Esophagus squamous epithelium (tissue), 5 donors: ENCODE measurements around the gene NKAIN4. TPM values are rescaled to one million over a fixed set of nuclear protein-coding genes. Genes with fewer than 3 reads are reported as not detected.

Source experiments
- DNase-seq: peaks from one replicate; lab custom pipeline; 2025; lab: John Stamatoyannopoulos, UW
- H3K27ac ChIP-seq, 4 donors: fragments of 200-600 bp; sonication (generic); one replicate each; pipeline ENCODE4 v1.5.1; 2016 to 2019; ENCODE audit warnings: mild to moderate bottlenecking in 1 of 4
- H3K27me3 ChIP-seq, 4 donors: fragments of 200-600 bp; sonication (generic); 1 replicate in 3 of 4; 2 replicates in 1 of 4; pipeline versions ENCODE4 v1.5.1 to v1.6.0; 2017 to 2021; ENCODE audit warnings: antibody characterized with exemption in 1 of 4
- H3K36me3 ChIP-seq, 3 donors: fragments of 200-600 bp; sonication (generic); one replicate each; pipeline ENCODE4 v1.5.1; 2016 to 2019
- H3K4me1 ChIP-seq, 3 donors: fragments of 200-600 bp; sonication (generic); one replicate each; pipeline ENCODE4 v1.5.1; 2017 to 2019
- H3K4me3 ChIP-seq, 4 donors: fragments of 200-600 bp; sonication (generic); 1 replicate in 3 of 4; 2 replicates in 1 of 4; pipeline ENCODE4 v1.5.1; 2016 to 2019; ENCODE audit warnings: mild to moderate bottlenecking in 2 of 4, moderate library complexity in 1 of 4
- H3K9me3 ChIP-seq, 3 donors: fragments of 200-600 bp; sonication (generic); one replicate each; pipeline ENCODE4 v1.5.1; 2016 to 2019
- CTCF ChIP-seq, 6 experiments: fragments of 450-650 bp in 4 of 6; fragments of 200-600 bp in 2 of 6; sonication (generic) in 2 of 6; IDR thresholded peaks; one replicate each; pipeline ENCODE4 v1.5.1; 2016 to 2019; ENCODE audit warnings: antibody characterized with exemption in 6 of 6, mild to moderate bottlenecking in 4 of 6, moderate library complexity in 4 of 6
- POLR2A ChIP-seq, 4 donors: fragments of 450-650 bp; IDR thresholded peaks; one replicate each; pipeline ENCODE4 v1.6.1; 2017; ENCODE audit warnings: antibody characterized with exemption in 4 of 4, mild to moderate bottlenecking in 4 of 4, moderate library complexity in 3 of 4
- WGBS, 2 donors: methylation state at CpG; one replicate each; pipeline ENCODE4 v1.1.5; 2018; 5-methylcytosine and 5-hydroxymethylcytosine counted together
- intact Hi-C: fragments of 100-400 bp; cut with DNase I; formaldehyde crosslinking; loops from one replicate; pipeline ENCODE4 v1.15.0; 2022
- total RNA-seq, 4 donors: library from RNA; depleted of rRNA; stranded (reverse); fragments of >200 nt; gene quantifications; one replicate each; pipeline ENCODE4 v1.1.0, GENCODE V29; 2016
- donor health status: DM: yes; HTN: yes; CAD: no.

Gene NKAIN4
- total RNA-seq, 4 donors from 2014 or later, result not detected

- H3K36me3 ChIP-seq, result peaks cover 9 to 49% (median 27%) of the 10 kb centered on the region in 3 donors
- intact Hi-C loops, result no loop called here
- peaks cover 0 to 9% (median 0%) of the 10 kb centered on the region in 3 donors for H3K4me1 ChIP-seq
- H3K9me3 ChIP-seq, result no peaks in the 10 kb centered on the region
- H3K27me3 ChIP-seq, result peaks cover 0 to 33% (median 0%) of the 10 kb centered on the region in 4 donors
- H3K27ac ChIP-seq, result no peak overlapping the region
- DNase-seq, result no peak
- no peak overlapping the region for H3K4me3 ChIP-seq
- no peak for TF ChIP-seq POLR2A (IDR thresholded peaks at IDR 0.05)
- TF ChIP-seq CTCF (IDR thresholded peaks at IDR 0.05), result no peak
- 75 to 89% methylated on average over 7 to 10 of the region's 25 CpGs for WGBS, 2 donors
These were observed 35.3 kb upstream of the NKAIN4 start for GRCh38 chr20:63289311-63290135.

GRCh38 chr20:63288581-63289251 is 34.5 kb upstream of the NKAIN4 start:
- intact Hi-C loops, result no loop called here
- peaks cover 0 to 25% (median 0%) of the 10 kb centered on the region in 4 donors for H3K27me3 ChIP-seq
- no peak overlapping the region for H3K4me3 ChIP-seq
- H3K36me3 ChIP-seq, result peaks cover 18 to 57% (median 27%) of the 10 kb centered on the region in 3 donors
- 67 to 90% methylated on average over 2 to 13 of the region's 28 CpGs for WGBS, 2 donors
- TF ChIP-seq POLR2A (IDR thresholded peaks at IDR 0.05) (no peak), CTCF (IDR thresholded peaks at IDR 0.05) (no peak)
- DNase-seq, result no peak
- H3K4me1 ChIP-seq, result peaks cover 0 to 9% (median 0%) of the 10 kb centered on the region in 3 donors
- H3K9me3 ChIP-seq, result no peaks in the 10 kb centered on the region
- no peak overlapping the region for H3K27ac ChIP-seq

- Histone ChIP-seq H3K4me3 (no peak overlapping the region), H3K36me3 (peaks cover 23 to 65% (median 34%) of the 10 kb centered on the region in 3 donors), H3K27ac (no peak overlapping the region), H3K27me3 (peaks cover 0 to 17% (median 0%) of the 10 kb centered on the region in 4 donors), H3K9me3 (no peaks in the 10 kb centered on the region), H3K4me1 (peaks cover 0 to 9% (median 0%) of the 10 kb centered on the region in 3 donors)
- TF ChIP-seq POLR2A (IDR thresholded peaks at IDR 0.05) (no peak), CTCF (IDR thresholded peaks at IDR 0.05) (no peak)
- DNase-seq, result no peak
- intact Hi-C loops, result no loop called here
- 90% methylated on average over 29 to 39 of the region's 55 CpGs for WGBS, 2 donors
These were observed 33.7 kb upstream of the NKAIN4 start for GRCh38 chr20:63287697-63288580.

GRCh38 chr20:63286781-63287696 is 32.8 kb upstream of the NKAIN4 start:
- Histone ChIP-seq H3K4me3 (no peak overlapping the region), H3K27me3 (peaks cover 0 to 8% (median 0%) of the 10 kb centered on the region in 4 donors), H3K36me3 (peaks cover 25 to 74% (median 37%) of the 10 kb centered on the region in 3 donors), H3K9me3 (no peaks in the 10 kb centered on the region), H3K27ac (no peak overlapping the region), H3K4me1 (peaks cover 0 to 9% (median 0%) of the 10 kb centered on the region in 3 donors)
- DNase-seq, result no peak
- TF ChIP-seq POLR2A (IDR thresholded peaks at IDR 0.05) (no peak), CTCF (IDR thresholded peaks at IDR 0.05) (no peak)
- 40 to 90% methylated on average over 1 to 6 of the region's 23 CpGs for WGBS, 2 donors
- intact Hi-C loops, result no loop called here
